IMR-90 (cell line): Measurements from ENCODE around the gene PDLIM1. TPM values are rescaled to one million over a fixed set of nuclear protein-coding genes. Genes with fewer than 3 reads are reported as not detected.

Source experiments
- ATAC-seq: fragments of 200-7000 bp; cut with Tn5 transposase; 2 replicates; pipeline ENCODE4 v1.9.1; 2020; ENCODE audit warnings: low read depth, mild to moderate bottlenecking, moderate library complexity
- BruUV-seq: library from RNA; stranded (reverse); fragments of 400-500 nt; replicated peaks from 2 replicates; lab custom pipeline; 2021; lab: Mats Ljungman, UMichigan
- CTCF ChIA-PET: fragments of 300-600 bp; formaldehyde crosslinking; extraction: SDS; loops from one replicate; lab custom pipeline; 2021; ENCODE audit warnings: antibody characterized with exemption; lab: Yijun Ruan, JAX
- POLR2A ChIA-PET: fragments of 300-600 bp; sonication (Branson Sonifier 250); formaldehyde crosslinking; loops from one replicate; lab custom pipeline; 2022; ENCODE audit warnings: antibody characterized with exemption; ENCODE audit not compliant: unreplicated experiment; lab: Charles Lee
- DNase-seq: peaks from one replicate; pipeline ENCODE4 v3.0.0; 2013
- H2AFZ ChIP-seq: replicated peaks from 2 replicates; pipeline ENCODE3; 2013; ENCODE audit warnings: low read length, mild to moderate bottlenecking; ENCODE audit not compliant: poor library complexity
- H2AK5ac ChIP-seq: 2 replicates; pipeline ENCODE4 v1.6.1; 2013; ENCODE audit warnings: low read depth, low read length, inconsistent platforms
- H2AK9ac ChIP-seq: replicated peaks from 2 replicates; pipeline ENCODE3; 2013; ENCODE audit warnings: mild to moderate bottlenecking, low read depth, low read length, moderate library complexity; ENCODE audit not compliant: poor library complexity
- H2BK120ac ChIP-seq: 2 replicates; pipeline ENCODE4 v1.6.1; 2013; ENCODE audit warnings: low read depth, low read length, inconsistent platforms
- H2BK15ac ChIP-seq: 3 replicates; pipeline ENCODE4 v1.6.1; 2013; ENCODE audit warnings: low read depth, low read length, inconsistent platforms
- H2BK20ac ChIP-seq: 2 replicates; pipeline ENCODE4 v1.6.1; 2013; ENCODE audit warnings: low read depth, mild to moderate bottlenecking, inconsistent platforms, low read length, moderate library complexity
- H2BK5ac ChIP-seq: 2 replicates; pipeline ENCODE4 v1.6.1; 2013; ENCODE audit warnings: mild to moderate bottlenecking, low read depth, low read length, inconsistent platforms; ENCODE audit not compliant: poor library complexity, severe bottlenecking
- H3K14ac ChIP-seq: replicated peaks from 2 replicates; pipeline ENCODE4 v1.6.1; 2013; ENCODE audit warnings: low read depth, low read length, inconsistent platforms
- H3K18ac ChIP-seq: 2 replicates; pipeline ENCODE4 v1.6.1; 2013; ENCODE audit warnings: low read depth, low read length, control low read depth
- H3K23ac ChIP-seq: 2 replicates; pipeline ENCODE4 v1.6.1; 2013; ENCODE audit warnings: low read depth, low read length, inconsistent platforms
- H3K27ac ChIP-seq: 2 replicates; pipeline ENCODE4 v1.5.1; 2013; ENCODE audit warnings: mild to moderate bottlenecking, control low read depth, low read length; ENCODE audit not compliant: insufficient read depth
- H3K27me3 ChIP-seq: 2 replicates; pipeline ENCODE4 v1.6.1; 2013; ENCODE audit warnings: low read length; ENCODE audit not compliant: control insufficient read depth, insufficient read depth
- H3K36me3 ChIP-seq: 2 replicates; pipeline ENCODE4 v1.6.1; 2013; ENCODE audit warnings: low read length, mixed read lengths; ENCODE audit not compliant: control insufficient read depth, insufficient read depth
- H3K4ac ChIP-seq: 2 replicates; pipeline ENCODE4 v1.6.1; 2013; ENCODE audit warnings: low read depth, low read length, inconsistent platforms
- H3K4me1 ChIP-seq: 2 replicates; pipeline ENCODE4 v1.6.1; 2013; ENCODE audit warnings: low read length, mixed read lengths; ENCODE audit not compliant: control insufficient read depth, insufficient read depth
- H3K4me2 ChIP-seq: 2 replicates; pipeline ENCODE4 v1.6.1; 2013; ENCODE audit warnings: low read depth, mild to moderate bottlenecking, control low read depth, low read length, moderate library complexity
- H3K4me3 ChIP-seq: 2 replicates; pipeline ENCODE4 v1.5.1; 2013; ENCODE audit warnings: low read depth, mild to moderate bottlenecking, control low read depth, low read length, moderate library complexity; ENCODE audit not compliant: insufficient read depth
- H3K56ac ChIP-seq: 2 replicates; pipeline ENCODE4 v1.6.1; 2013; ENCODE audit warnings: low read length, inconsistent platforms; ENCODE audit not compliant: insufficient read depth; ENCODE audit errors: extremely low read depth
- H3K79me1 ChIP-seq, 2 experiments: 2 replicates each; pipeline ENCODE4 v1.6.1; 2013; ENCODE audit warnings: low read length in 2 of 2, inconsistent platforms in 1 of 2, low read depth in 1 of 2
- H3K9ac ChIP-seq: 2 replicates; pipeline ENCODE4 v1.6.1; 2013; ENCODE audit warnings: low read depth, low read length, control low read depth
- H3K9me1 ChIP-seq: 2 replicates; pipeline ENCODE4 v1.6.1; 2013; ENCODE audit warnings: low read length, inconsistent platforms; ENCODE audit not compliant: insufficient read depth
- H3K9me3 ChIP-seq: 2 replicates; pipeline ENCODE4 v1.6.1; 2013; ENCODE audit warnings: low read length; ENCODE audit not compliant: control insufficient read depth, insufficient read depth
- H4K20me1 ChIP-seq: 2 replicates; pipeline ENCODE4 v1.6.1; 2013; ENCODE audit warnings: low read length, inconsistent platforms; ENCODE audit not compliant: insufficient read depth
- H4K5ac ChIP-seq: 2 replicates; pipeline ENCODE4 v1.6.1; 2013; ENCODE audit warnings: mild to moderate bottlenecking, low read depth, low read length, control low read depth
- H4K8ac ChIP-seq, 2 experiments: 2 replicates each; pipeline ENCODE4 v1.6.1; 2013; ENCODE audit warnings: low read depth in 2 of 2, low read length in 2 of 2, control low read depth in 1 of 2, inconsistent platforms in 1 of 2
- H4K91ac ChIP-seq: 2 replicates; pipeline ENCODE4 v1.6.1; 2013; ENCODE audit warnings: low read depth, low read length, inconsistent platforms; ENCODE audit not compliant: insufficient read depth
- BHLHE40 ChIP-seq: fragments of 150-350 bp; IDR thresholded peaks from 2 replicates; pipeline ENCODE4 v1.6.1; 2016; ENCODE audit warnings: mild to moderate bottlenecking, low read depth, low read length
- FOS ChIP-seq: fragments of 150-350 bp; IDR thresholded peaks from 2 replicates; pipeline ENCODE4 v1.6.1; 2016; ENCODE audit warnings: low read depth, low read length
- NFE2L2 ChIP-seq: fragments of 150-350 bp; IDR thresholded peaks from 2 replicates; pipeline ENCODE4 v1.6.1; 2016; ENCODE audit warnings: low read depth, mild to moderate bottlenecking, low read length
- RCOR1 ChIP-seq: IDR thresholded peaks from 2 replicates; pipeline ENCODE4 v1.6.1; 2012; ENCODE audit warnings: mild to moderate bottlenecking, low read length, improper control_type of control experiment; ENCODE audit not compliant: insufficient replicate concordance
- WGBS, 2 experiments: methylation state at CpG; one replicate each; pipeline versions ENCODE4 v1.1.5 to v1.1.7; 2013; ENCODE audit warnings: missing lambda C conversion rate in 2 of 2; ENCODE audit not compliant: insufficient read length in 1 of 2; ENCODE audit errors: extremely low coverage in 2 of 2; 5-methylcytosine and 5-hydroxymethylcytosine counted together
- dilution Hi-C: fragments of 300-500 bp; cut with HindIII; formaldehyde crosslinking; loops from one replicate; pipeline ENCODE4 v1.14.3; 2018; ENCODE audit warnings: low sequenced_read_pairs; ENCODE audit not compliant: unreplicated experiment
- in situ Hi-C: fragments of 300-500 bp; cut with MboI; formaldehyde crosslinking; loops from 3 replicates; pipeline ENCODE4 v1.14.3; 2019; ENCODE audit warnings: low sequenced_read_pairs, inconsistent platforms, mixed read lengths
- intact Hi-C: fragments of 100-400 bp; cut with micrococcal nuclease; formaldehyde crosslinking; loops from 2 replicates; pipeline ENCODE4 v1.10.0; 2022
- polyA plus RNA-seq, 3 experiments: library from polyadenylated mRNA; depleted of rRNA; stranded (reverse); fragments of >200 nt; gene quantifications; 2 replicates each; pipeline ENCODE4 v1.2.3, GENCODE V29; 2012; ENCODE audit warnings: low replicate concordance in 1 of 3
- total RNA-seq: library from RNA; depleted of rRNA; stranded (reverse); fragments of >200 nt; gene quantifications from 2 replicates; pipeline ENCODE4 v1.2.3, GENCODE V29; 2012
- TF ChIP-seq, protein P1 (sequence below): fragments of 150-350 bp; IDR thresholded peaks from 2 replicates; pipeline ENCODE4 v1.6.1; 2016; ENCODE audit warnings: low read depth, mild to moderate bottlenecking, low read length, moderate library complexity, borderline replicate concordance

PDLIM1 gene
- total and polyA plus RNA-seq, 2 of the 4 experiments (the other 2 are of a cell fraction) = 30.1 to 187 TPM

DNA sequence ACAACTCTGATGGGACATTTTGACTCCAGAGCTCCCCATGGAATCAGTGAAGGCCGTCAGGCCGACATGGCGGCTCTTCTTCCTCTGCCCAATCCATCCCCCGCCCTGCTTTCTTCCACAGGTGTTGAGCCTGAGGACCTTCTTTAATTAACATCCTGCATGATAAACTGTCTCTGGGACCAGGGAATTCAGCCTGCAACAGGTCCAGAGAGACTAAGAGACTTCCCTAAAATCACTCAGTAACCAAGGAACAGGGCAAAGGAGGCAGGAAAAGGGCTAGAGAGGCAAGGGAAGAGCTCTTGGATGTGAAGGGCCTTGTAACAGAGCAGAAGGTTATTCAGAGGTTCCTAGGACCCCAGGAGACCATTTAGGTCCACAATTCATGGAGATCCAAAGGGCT is 6.0 kb upstream of the PDLIM1 start:
- 93% methylated on average over 4 of the region's 4 CpGs; no CpG with 5 or more reads in 1 of the 2 experiments for WGBS, 2 experiments

More for the DNA sequence above, 6.0 kb upstream of the PDLIM1 start:
- H3K9me3 ChIP-seq = no peaks in the 10 kb centered on the region
- H4K5ac ChIP-seq = no peak overlapping the region
- no TSS peak for BruUV-seq
- no peak overlapping the region for H3K56ac ChIP-seq
- no peak overlapping the region for H3K27ac ChIP-seq
- H3K36me3 ChIP-seq = no peaks in the 10 kb centered on the region
- H4K8ac ChIP-seq = no peak overlapping the region
- ATAC-seq = no peak
- H3K9ac ChIP-seq = no peak overlapping the region
- H3K4me2 ChIP-seq = no peak overlapping the region
- H2AK9ac ChIP-seq = no peak overlapping the region
- no peak overlapping the region for H2AFZ ChIP-seq
- peaks cover 10% of the 10 kb centered on the region for H3K4me1 ChIP-seq
- no peak overlapping the region for H3K4me3 ChIP-seq
- no peaks in the 10 kb centered on the region for H4K20me1 ChIP-seq
- H3K27me3 ChIP-seq = no peaks in the 10 kb centered on the region
- H2BK5ac ChIP-seq = no peak overlapping the region
- no peak overlapping the region for H2AK5ac ChIP-seq
- H3K4ac ChIP-seq = peak overlapping the region; percentile 12; the same call in 1 of the 2 replicates
- H3K18ac ChIP-seq = no peak overlapping the region
- DNase-seq = no peak
- no peak overlapping the region for H3K23ac ChIP-seq
- H2BK120ac ChIP-seq = no peak overlapping the region
- no peak overlapping the region for H2BK20ac ChIP-seq
- H4K91ac ChIP-seq = peak overlapping the region; percentile 49; the same call in 1 of the 2 replicates
- H3K9me1 ChIP-seq = 0 out of 2 replicates have a peak, but pooled peaks cover 1% of the 10 kb centered on the region
- no peak overlapping the region for H3K14ac ChIP-seq
- TF ChIP-seq, protein P1, sequence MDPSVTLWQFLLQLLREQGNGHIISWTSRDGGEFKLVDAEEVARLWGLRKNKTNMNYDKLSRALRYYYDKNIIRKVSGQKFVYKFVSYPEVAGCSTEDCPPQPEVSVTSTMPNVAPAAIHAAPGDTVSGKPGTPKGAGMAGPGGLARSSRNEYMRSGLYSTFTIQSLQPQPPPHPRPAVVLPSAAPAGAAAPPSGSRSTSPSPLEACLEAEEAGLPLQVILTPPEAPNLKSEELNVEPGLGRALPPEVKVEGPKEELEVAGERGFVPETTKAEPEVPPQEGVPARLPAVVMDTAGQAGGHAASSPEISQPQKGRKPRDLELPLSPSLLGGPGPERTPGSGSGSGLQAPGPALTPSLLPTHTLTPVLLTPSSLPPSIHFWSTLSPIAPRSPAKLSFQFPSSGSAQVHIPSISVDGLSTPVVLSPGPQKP = no peak
- TF ChIP-seq FOS = no peak
- no peak for TF ChIP-seq RCOR1
- no peak for TF ChIP-seq NFE2L2
- TF ChIP-seq BHLHE40 = no peak
- in situ Hi-C loops (no loop called here), intact Hi-C loops (no loop called here), dilution Hi-C loops (no loop called here)
- CTCF ChIA-PET = no interaction called here
- POLR2A ChIA-PET = no interaction called here
- no peaks in the 10 kb centered on the region for H3K79me1 ChIP-seq
- H2BK15ac ChIP-seq = no peak overlapping the region
